Body of pancreas (tissue), 4 donors: ENCODE results near the gene PTH1R.
A peak's percentile ranks its signal among the peaks of the same experiment; 100 is the strongest.

Experiments used
- POLR2A ChIP-seq, 3 donors: fragments of 450-650 bp; IDR thresholded peaks; one replicate each; pipeline ENCODE4 v1.6.1; 2016; ENCODE audit warnings: antibody characterized with exemption in 3 of 3, mild to moderate bottlenecking in 2 of 3
- TF ChIP-seq, protein P1 (sequence below), 7 experiments: fragments of 450-650 bp in 4 of 7; fragments of 200-600 bp in 3 of 7; sonication (generic) in 3 of 7; IDR thresholded peaks; one replicate each; pipeline ENCODE4 v1.5.1; 2016 to 2019; ENCODE audit warnings: antibody characterized with exemption in 7 of 7

DNA sequence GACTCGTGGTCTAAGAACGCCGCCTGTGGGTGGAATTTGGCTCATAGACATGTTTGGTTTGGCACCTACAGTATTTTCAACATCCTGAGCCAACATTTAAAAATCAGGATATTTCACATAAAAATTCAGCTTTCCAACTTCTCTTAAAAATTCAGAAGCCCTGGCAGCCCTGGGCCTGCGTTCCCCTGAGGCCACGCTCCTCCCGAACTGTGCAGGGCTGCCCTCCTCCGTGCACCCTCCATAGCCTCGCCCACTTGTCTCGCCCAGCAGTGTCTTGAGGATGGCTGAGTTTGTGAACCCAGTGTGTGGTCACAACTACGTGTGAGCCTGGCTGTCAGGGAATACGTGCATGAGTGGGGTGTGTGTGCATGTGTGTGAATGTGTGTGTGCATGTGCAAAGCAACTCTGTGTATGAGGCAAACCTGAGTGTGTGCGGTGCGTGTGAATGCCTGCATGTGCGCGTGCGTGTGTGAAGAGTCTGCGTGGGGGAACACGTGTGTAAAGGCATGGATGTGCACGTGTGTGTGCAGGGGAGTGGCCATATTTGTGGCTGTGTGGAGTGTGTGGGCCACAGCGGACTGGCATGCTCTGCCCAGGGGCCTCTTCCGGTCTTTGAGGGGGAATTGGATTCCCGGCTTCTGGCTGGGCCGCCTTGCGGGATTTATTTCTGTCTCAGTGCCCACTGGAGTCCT is 30.9 kb downstream of the PTH1R start:
- TF ChIP-seq, protein P1, sequence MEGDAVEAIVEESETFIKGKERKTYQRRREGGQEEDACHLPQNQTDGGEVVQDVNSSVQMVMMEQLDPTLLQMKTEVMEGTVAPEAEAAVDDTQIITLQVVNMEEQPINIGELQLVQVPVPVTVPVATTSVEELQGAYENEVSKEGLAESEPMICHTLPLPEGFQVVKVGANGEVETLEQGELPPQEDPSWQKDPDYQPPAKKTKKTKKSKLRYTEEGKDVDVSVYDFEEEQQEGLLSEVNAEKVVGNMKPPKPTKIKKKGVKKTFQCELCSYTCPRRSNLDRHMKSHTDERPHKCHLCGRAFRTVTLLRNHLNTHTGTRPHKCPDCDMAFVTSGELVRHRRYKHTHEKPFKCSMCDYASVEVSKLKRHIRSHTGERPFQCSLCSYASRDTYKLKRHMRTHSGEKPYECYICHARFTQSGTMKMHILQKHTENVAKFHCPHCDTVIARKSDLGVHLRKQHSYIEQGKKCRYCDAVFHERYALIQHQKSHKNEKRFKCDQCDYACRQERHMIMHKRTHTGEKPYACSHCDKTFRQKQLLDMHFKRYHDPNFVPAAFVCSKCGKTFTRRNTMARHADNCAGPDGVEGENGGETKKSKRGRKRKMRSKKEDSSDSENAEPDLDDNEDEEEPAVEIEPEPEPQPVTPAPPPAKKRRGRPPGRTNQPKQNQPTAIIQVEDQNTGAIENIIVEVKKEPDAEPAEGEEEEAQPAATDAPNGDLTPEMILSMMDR (IDR thresholded peaks at IDR 0.05) = peak in 3 of 7 experiments; percentile 19 to 48 (median 43)
- no peak for TF ChIP-seq POLR2A (IDR thresholded peaks at IDR 0.05)
